NCI-H510A (cell line): ENCODE measurements around the gene DNAJC27.
"Not testable (repeated sequence)": the region's sequence is repeated elsewhere in the genome, so short reads cannot be mapped to it uniquely, and the experiment has no call there.

Experiments
- DNase-seq: peaks from one replicate; lab custom pipeline; 2025; lab: John Stamatoyannopoulos, UW

Gene DNAJC27

GRCh38 chr2:24971536-24972314 lies at the start of gene DNAJC27:
Gene DNAJC27, minus strand, starts transcription at chr2:24971955. Its CDS starts 51 bp downstream, at chr2:24971904.
- peak; percentile 95 for DNase-seq

DNA sequence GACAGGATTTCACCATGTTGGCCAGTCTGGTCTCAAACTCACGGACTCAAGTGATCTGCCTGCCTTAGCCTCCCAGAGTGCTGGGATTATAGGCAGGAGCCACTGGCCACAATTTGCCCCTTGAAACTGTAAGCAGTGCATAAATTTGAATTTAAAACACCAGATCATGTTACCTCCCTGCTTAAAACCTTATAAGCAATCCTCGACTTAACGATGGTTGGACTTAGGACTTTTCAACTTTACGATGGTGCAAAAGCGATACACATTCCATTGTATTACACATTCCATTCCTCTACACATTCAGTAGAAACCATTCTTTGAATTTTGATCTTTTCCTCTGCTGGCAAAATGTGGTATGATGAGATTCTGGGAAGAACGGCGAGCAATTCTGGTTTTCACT lies 46.9 kb upstream of the DNAJC27 start:
- no peak for DNase-seq

- DNase-seq: no peak
Measured at GRCh38 chr2:25014631-25015030, 42.9 kb upstream of the DNAJC27 start.

DNA sequence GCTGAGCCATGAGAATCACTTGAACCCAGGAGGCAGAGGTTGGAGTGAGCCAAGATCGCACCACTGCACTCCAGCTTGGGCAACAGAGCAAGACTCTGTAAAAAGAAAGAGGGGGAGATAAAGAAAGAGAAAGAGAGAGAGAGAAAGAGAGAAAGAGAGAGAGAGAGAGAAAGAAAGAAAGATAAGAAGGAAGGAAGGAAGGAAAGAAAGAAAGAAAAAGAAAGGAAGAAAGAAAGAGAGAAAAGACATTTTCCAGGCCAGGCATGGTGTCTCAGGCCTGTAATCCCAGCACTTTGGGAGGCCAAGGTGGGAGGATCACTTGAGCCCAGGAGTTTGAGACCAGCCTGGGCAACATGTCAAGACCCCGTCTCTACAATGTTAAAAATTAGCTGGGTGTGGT lies 39.6 kb upstream of the DNAJC27 start:
- DNase-seq: not testable (repeated sequence)

DNA sequence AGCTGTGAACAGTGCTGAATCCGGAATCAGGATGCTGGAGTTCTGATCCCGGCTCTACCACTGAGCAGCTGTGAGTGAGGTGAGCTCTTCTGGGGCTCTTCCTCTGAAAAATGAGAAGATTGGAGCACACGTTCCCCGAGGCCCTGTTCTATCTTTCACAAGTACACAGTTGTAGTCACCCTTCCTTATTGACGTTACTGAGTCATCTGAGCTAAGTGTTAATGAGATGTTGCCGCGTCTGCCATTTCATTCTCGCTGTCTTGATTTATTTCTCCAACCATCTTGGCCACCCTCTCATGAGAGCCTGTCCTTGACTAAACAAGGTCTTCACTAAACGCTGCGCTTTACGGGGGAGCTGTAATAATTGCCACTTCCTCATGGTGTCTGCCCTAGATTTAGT lies 38.2 kb upstream of the DNAJC27 start:
- DNase-seq: no peak

DNA sequence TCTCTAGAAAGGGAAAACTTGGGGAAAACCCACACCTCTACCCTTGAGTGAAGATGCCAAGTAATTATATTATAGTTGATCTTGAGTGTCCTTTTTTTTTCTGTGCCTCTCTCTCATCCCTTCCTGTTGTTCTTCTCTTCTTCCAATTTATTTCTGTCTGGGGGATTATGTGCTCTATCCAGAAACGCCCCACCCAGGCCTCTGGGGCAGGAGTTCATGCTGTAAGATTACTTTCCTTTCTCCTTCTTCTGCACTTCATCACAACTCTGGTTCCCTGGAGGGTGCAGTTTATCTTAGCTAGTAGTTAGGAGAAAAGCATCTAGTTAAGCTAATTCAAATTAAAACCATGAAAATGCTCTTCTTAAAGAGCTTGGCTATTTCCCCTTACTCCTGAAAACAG lies 30.3 kb upstream of the DNAJC27 start:
- DNase-seq: no peak

- no peak for DNase-seq
Measured at GRCh38 chr2:25001325-25001637, 29.5 kb upstream of the DNAJC27 start.

DNA sequence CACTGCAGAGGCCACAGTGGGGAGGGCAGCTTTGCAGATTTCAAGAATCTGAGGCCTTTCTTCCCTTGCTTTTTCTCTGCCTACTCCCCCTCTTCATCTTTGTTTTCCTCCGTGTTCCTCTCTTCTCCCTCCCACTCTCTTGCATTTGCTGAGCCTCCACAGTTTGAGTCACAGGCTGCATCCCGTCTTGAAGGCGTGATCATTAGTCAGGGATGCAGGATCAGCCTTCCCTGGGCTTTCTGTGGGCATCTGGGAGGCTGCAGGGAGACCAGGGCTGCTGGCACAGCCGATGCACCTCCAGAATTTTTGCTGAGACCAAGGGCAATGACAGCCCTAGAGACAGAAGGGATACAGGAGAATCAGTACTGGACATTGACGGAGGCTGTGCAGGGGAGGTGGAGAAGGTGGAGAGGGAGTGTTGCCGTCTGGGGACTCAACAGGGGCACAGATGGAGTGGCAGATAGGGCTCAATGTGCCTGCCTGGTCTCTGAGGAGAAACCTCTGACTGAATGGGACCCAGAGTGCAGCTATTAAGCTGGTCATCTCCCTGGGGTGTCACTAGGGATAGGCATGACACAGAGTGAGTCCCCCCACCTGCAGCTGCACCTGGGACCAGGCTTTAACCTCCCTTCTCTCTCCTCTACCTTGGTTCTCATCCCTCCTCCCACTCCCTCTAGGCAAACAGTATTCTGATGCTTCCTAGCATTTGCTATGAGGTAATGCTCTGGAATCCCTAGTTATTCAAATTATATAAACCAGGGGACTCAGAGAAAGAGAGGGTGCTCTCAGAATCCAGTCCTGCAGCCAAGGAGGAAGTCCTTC lies 29.0 kb upstream of the DNAJC27 start:
- no peak for DNase-seq

DNA sequence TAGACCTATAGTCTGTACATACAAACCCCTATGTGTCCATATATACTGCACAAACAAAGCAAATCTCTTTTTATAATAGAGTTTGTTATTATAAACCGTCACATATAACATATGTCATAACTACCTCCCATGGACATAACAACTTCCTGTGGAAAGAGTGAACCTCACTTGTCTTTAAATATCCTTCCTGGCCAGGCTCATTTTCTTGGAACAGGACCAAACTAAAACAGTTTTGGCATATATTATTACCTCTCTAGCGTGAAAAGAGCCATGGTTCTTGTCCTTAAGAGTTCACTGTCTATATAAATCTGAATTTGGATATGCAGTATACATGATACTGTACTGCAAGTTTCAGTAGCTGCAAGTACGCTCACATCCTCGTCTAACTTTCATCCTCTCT lies 28.3 kb upstream of the DNAJC27 start:
- DNase-seq: no peak

GRCh38 chr2:24999097-24999496 lies 27.3 kb upstream of the DNAJC27 start:
- not testable (repeated sequence) for DNase-seq

DNA sequence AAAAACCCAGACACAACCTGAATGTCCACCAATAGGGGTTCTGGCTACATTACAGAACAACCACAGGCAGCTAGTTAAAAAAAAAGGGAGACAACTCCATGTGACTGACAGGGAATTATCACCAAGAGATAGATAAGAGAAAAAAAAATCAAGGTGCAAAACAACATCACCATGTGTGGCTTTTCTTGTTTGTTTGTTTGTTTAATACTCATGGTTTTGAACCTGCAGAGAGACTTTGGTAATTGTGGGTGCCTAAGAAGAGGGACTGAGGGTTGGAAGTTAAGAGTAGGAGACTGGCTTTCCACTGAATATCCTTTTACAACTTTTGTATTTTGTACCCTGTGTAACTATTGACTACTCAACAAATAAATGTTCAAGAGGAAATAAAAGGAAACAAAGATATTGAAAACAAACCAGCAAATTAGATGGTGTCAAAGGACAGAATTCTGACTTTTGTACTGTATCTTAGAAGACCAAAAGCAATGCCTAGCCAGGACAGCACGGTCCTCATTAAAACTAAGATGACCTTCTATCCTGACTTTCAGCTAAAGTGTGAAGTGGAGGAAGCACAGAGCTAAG lies 22.5 kb upstream of the DNAJC27 start:
- no peak for DNase-seq

DNA sequence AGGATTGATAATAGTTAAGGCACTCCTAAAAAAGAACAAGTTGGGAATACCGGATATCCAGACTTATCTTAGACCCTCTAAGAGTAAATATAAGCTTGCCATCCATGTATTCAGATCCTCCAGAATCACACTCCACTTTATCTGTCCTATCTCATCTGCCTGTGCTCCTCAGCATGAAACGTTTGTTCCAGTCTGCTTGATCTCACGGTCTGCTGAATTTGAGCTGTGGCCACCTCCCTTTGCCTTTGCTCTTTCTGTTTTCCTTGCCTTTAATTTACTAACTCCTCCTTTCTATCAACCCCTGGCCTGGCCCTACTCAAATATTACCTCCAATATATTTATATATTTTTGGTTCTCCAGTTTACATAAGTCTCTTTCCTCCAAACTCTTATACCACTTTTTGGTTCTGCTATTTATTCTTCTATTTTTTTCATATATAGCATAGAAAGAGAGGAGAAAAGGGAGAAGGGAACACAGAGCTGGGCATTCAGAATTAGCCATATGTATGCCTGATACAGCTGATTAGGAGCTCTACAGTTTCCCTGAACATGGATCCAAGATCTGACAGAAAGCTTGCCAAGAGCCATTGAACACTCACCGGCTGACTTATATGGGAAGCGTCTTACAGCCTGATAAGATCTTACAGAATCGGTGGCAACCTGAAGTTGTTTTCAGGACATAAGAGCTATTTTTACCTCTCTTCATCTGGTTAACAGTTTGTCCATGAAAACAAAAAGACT lies 21.8 kb upstream of the DNAJC27 start:
- DNase-seq: no peak

- DNase-seq: no peak
Measured at GRCh38 chr2:24986372-24986771, 14.6 kb upstream of the DNAJC27 start.

- DNase-seq: no peak
Measured at GRCh38 chr2:24985511-24985910, 13.8 kb upstream of the DNAJC27 start.

GRCh38 chr2:24984912-24985311 lies 13.2 kb upstream of the DNAJC27 start:
- DNase-seq: no peak

DNA sequence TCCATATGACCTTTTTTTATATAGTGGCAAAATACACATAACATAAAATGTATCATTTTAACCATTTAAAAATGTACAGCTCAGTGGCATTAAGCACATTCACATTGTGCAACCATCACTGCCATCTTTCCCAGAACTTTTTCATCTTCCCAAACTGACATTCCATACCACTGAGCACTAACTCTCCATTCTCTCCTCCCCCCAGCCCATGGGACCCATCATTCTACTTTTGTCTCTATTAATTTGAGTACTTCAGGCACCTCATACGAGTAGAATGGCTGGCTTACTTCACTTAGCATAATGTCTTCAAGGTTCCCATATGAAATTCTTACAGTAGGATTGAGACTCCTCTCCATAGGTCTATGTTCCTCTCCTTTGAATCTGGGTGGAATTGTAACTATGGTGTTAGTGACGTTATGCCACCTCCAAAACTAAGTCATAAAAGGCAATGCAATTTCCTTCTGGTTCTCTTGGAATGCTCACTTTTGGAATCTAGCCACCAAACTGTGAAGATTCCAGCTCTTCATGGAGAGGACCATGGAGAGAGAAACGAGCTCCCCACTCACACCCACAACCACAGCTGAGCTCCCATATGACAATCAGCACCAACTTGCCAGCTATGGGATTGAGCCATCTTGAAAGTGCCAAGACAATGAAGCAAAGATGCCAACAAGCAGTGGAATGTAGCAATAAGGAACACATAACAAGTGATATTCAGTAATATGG lies 9.8 kb upstream of the DNAJC27 start:
- no peak for DNase-seq

- DNase-seq: no peak
Measured at GRCh38 chr2:24978661-24979060, 6.9 kb upstream of the DNAJC27 start.

DNA sequence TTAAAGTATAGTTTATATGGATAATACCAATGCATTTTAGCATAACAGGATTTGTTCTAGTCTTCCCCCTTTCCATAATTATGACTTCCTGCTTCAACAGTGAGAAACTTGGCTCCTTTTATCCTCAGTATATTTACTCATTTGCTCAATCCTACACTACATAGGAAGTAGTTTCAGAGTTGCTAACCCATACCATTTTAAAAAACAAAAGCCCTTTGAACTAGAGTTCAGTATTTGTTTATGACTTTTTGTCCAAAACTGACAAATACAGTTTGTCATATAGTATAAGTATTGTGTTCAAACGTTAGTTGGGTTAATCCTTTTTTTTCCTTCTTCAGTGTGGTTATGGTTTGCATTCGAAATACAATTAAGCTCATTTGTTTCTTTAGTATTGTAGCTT lies 5.9 kb upstream of the DNAJC27 start:
- DNase-seq: no peak

- DNase-seq: no peak
Measured at GRCh38 chr2:24973812-24974211, 2.1 kb upstream of the DNAJC27 start.

DNA sequence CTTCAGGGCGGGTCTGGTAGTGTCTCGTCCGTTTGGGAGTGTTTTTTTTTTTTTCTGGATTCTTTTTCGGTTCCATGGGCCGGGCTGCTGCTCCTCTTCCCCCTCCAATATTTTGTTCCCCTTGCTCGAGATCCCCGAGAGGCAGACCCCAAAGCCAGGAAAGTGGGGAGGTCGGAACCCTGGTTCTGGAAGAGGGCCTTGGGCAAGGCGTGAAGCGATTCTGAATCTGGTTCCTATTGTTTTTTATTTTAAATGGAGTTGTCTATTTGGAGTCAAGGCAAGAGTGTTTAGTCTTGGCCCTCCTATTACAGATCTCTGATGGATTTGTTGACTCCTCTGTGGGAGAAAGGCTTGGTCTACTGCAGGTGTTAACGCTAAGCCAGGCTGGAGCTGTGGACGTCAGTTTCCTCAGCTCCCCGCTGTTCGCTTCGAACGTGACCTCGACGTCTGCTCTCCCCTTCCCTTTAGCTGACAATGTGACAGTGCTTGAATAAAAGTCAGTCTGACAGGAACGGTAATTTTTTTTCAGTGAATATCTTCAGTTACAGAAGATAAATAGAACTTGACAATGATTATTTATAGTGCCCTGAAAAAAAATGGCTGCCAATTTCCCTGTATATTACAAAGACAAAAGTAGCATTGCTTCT lies 683 bp upstream of the DNAJC27 start:
- DNase-seq: no peak

- no peak for DNase-seq
Measured at GRCh38 chr2:24971286-24971535, 544 bp downstream of the DNAJC27 start.
